PC-9 (cell line): ENCODE results near the gene CDT1. TPM values are rescaled to one million over a fixed set of nuclear protein-coding genes. Genes with fewer than 3 reads are reported as not detected.

Experiments
- BruUV-seq: library from RNA; stranded (reverse); fragments of 400-500 nt; replicated peaks from 2 replicates; lab custom pipeline; 2021; lab: Mats Ljungman, UMichigan
- CTCF ChIA-PET: fragments of 300-600 bp; sonication (Branson Sonifier 250); formaldehyde crosslinking; loops from one replicate; lab custom pipeline; 2022; ENCODE audit warnings: antibody characterized with exemption; lab: Charles Lee
- POLR2A ChIA-PET: fragments of 300-600 bp; sonication (Branson Sonifier 250); formaldehyde crosslinking; loops from one replicate; lab custom pipeline; 2022; ENCODE audit warnings: antibody characterized with exemption; ENCODE audit not compliant: unreplicated experiment; lab: Charles Lee
- DNase-seq, 2 experiments: peaks; one replicate each; pipeline versions ENCODE4 v3.0.0 to v3.0.0-alpha.2; 2015 to 2022; ENCODE audit warnings: mixed read lengths in 1 of 2
- H2AFZ ChIP-seq: fragments of 200-600 bp; sonication (generic); 2 replicates; pipeline ENCODE4 v1.8.1; 2017; ENCODE audit warnings: antibody characterized with exemption
- H3F3A ChIP-seq: fragments of 200-600 bp; sonication (generic); 2 replicates; pipeline ENCODE4 v1.8.1; 2017; ENCODE audit warnings: antibody characterized with exemption, mild to moderate bottlenecking, low read depth; ENCODE audit not compliant: insufficient read depth
- H3K27ac ChIP-seq: fragments of 200-600 bp; sonication (generic); 2 replicates; pipeline ENCODE4 v1.6.1; 2016; ENCODE audit warnings: mixed run types
- H3K27me3 ChIP-seq: fragments of 200-600 bp; sonication (generic); 2 replicates; pipeline ENCODE4 v1.6.1; 2016; ENCODE audit warnings: low read depth, mixed run types; ENCODE audit not compliant: insufficient read depth
- H3K36me3 ChIP-seq: fragments of 200-600 bp; sonication (generic); 2 replicates; pipeline ENCODE4 v1.6.1; 2016; ENCODE audit warnings: low read depth, mixed run types
- H3K4me1 ChIP-seq: fragments of 200-600 bp; sonication (generic); replicated peaks from 2 replicates; pipeline ENCODE4 v1.6.1; 2016; ENCODE audit warnings: mixed run types; ENCODE audit not compliant: insufficient read depth
- H3K4me2 ChIP-seq: fragments of 200-600 bp; sonication (generic); 2 replicates; pipeline ENCODE4 v1.6.1; 2017; ENCODE audit warnings: mixed run types
- H3K4me3 ChIP-seq: fragments of 200-600 bp; sonication (generic); 2 replicates; pipeline ENCODE4 v1.6.1; 2016; ENCODE audit warnings: mixed run types
- H3K79me2 ChIP-seq: fragments of 200-600 bp; sonication (generic); 2 replicates; pipeline ENCODE4 v1.6.1; 2017; ENCODE audit warnings: low read depth, mixed run types
- H3K9me2 ChIP-seq: fragments of 200-600 bp; sonication (generic); 2 replicates; pipeline ENCODE4 v1.8.1; 2017; ENCODE audit warnings: mild to moderate bottlenecking; ENCODE audit not compliant: insufficient read depth
- H3K9me3 ChIP-seq: fragments of 200-600 bp; sonication (generic); 2 replicates; pipeline ENCODE4 v1.8.1; 2016; ENCODE audit warnings: low read depth; ENCODE audit not compliant: insufficient read depth
- H4K20me1 ChIP-seq: fragments of 200-600 bp; sonication (generic); 2 replicates; pipeline ENCODE4 v1.8.1; 2017; ENCODE audit not compliant: insufficient read depth
- CTCF ChIP-seq: fragments of 200-600 bp; sonication (generic); conservative IDR thresholded peaks from 2 replicates; pipeline ENCODE4 v1.6.1; 2017; ENCODE audit warnings: mixed run types, antibody characterized with exemption, mild to moderate bottlenecking, moderate library complexity
- EZH2 ChIP-seq: fragments of 200-600 bp; sonication (generic); IDR thresholded peaks from 2 replicates; pipeline ENCODE4 v1.8.0; 2017; ENCODE audit warnings: antibody characterized with exemption, low read depth
- intact Hi-C: fragments of 100-400 bp; cut with micrococcal nuclease; formaldehyde crosslinking; loops from one replicate; pipeline ENCODE4 v1.10.0; 2022; ENCODE audit not compliant: unreplicated experiment
- total RNA-seq: library from RNA; stranded (reverse); gene quantifications from 2 replicates; pipeline ENCODE4 v1.2.3, GENCODE V29; 2021

Gene CDT1
- total RNA-seq, 1 experiment from 2014 or later: 73.2 TPM

DNA sequence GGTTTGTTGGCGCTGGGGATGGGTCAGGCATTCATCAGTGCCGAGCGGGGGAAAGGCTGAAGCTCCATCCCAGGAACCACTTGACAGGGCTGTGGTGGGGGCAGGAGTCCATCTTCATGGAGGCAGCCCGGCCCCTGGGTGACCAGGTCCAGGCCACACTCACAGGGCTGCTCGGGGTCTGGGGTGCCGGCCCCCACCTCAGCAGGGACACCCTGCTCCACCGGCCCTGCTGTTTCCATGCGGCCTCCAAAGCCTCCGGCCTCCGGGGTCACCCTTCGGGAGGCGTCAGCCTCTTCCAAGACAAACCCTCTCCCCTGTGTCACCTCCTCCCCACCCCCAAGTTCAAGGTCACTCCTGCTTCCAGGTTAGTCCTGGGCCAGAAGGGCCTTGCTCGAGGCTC lies 31.1 kb downstream of the CDT1 start:
- Histone ChIP-seq H4K20me1 (no peaks in the 10 kb centered on the region), H3K9me3 (no peaks in the 10 kb centered on the region), H3K79me2 (no peaks in the 10 kb centered on the region), H2AFZ (no peak overlapping the region), H3K27ac (no peak overlapping the region), H3K36me3 (no peaks in the 10 kb centered on the region), H3K27me3 (no peaks in the 10 kb centered on the region), H3F3A (no peaks in the 10 kb centered on the region), H3K4me3 (no peak overlapping the region), H3K9me2 (no peaks in the 10 kb centered on the region), H3K4me1 (no peaks in the 10 kb centered on the region), H3K4me2 (no peak overlapping the region)
- TF ChIP-seq CTCF (no peak), EZH2 (no peak)
- ChIA-PET CTCF (no interaction called here), POLR2A (no interaction called here)
- intact Hi-C loops: no loop called here
- no peak for DNase-seq
- no TSS peak for BruUV-seq

DNA sequence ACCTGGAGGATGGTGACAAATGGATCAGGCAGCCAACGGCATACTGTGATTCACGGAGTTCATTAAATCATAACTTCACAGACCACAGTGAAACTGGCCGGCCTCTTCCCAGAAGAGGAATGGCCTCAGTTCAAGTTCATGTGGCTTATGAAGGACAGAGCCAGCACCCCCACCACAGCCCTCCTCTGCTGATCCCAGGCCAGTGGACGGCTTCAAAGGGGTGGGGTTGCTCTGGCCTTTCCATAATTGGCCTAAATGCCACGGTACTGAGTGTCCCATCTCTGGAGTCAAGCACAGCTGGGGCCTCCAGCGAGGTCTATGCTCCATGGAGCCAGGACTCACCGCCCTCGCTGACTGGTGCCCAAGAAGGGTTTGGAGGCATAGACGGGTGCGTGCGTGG lies 31.8 kb downstream of the CDT1 start:
- Histone ChIP-seq H3K9me2 (no peaks in the 10 kb centered on the region), H3K4me3 (no peak overlapping the region), H3K4me2 (no peak overlapping the region), H2AFZ (no peak overlapping the region), H3K36me3 (no peaks in the 10 kb centered on the region), H4K20me1 (no peaks in the 10 kb centered on the region), H3K4me1 (no peaks in the 10 kb centered on the region), H3F3A (no peaks in the 10 kb centered on the region), H3K9me3 (no peaks in the 10 kb centered on the region), H3K27ac (no peak overlapping the region), H3K27me3 (no peaks in the 10 kb centered on the region), H3K79me2 (no peaks in the 10 kb centered on the region)
- DNase-seq: no peak
- intact Hi-C loops: no loop called here
- ChIA-PET POLR2A (no interaction called here), CTCF (no interaction called here)
- BruUV-seq: no TSS peak
- TF ChIP-seq CTCF (no peak), EZH2 (no peak)

GRCh38 chr16:88835818-88836217 lies 32.2 kb downstream of the CDT1 start:
- no peaks in the 10 kb centered on the region for H3K9me2 ChIP-seq
- no peak overlapping the region for H2AFZ ChIP-seq
- no TSS peak for BruUV-seq

More at GRCh38 chr16:88835818-88836217, 32.2 kb downstream of the CDT1 start:
- ChIA-PET POLR2A (no interaction called here), CTCF (no interaction called here)
- H3K79me2 ChIP-seq: no peaks in the 10 kb centered on the region
- H3F3A ChIP-seq: no peaks in the 10 kb centered on the region
- H3K27me3 ChIP-seq: no peaks in the 10 kb centered on the region
- H3K4me1 ChIP-seq: no peaks in the 10 kb centered on the region
- TF ChIP-seq CTCF (no peak), EZH2 (no peak)
- no peak for DNase-seq
- no peaks in the 10 kb centered on the region for H3K9me3 ChIP-seq
- intact Hi-C loops: no loop called here
- no peaks in the 10 kb centered on the region for H4K20me1 ChIP-seq
- no peaks in the 10 kb centered on the region for H3K36me3 ChIP-seq
- H3K27ac ChIP-seq: no peak overlapping the region
- no peak overlapping the region for H3K4me2 ChIP-seq
- H3K4me3 ChIP-seq: no peak overlapping the region
